Lower leg skin (tissue), 4 donors: ENCODE measurements around the gene PGR. TPM values are rescaled to one million over a fixed set of nuclear protein-coding genes. Genes with fewer than 3 reads are reported as not detected.

ENCODE experiments used
- DNase-seq, 2 donors: peaks; one replicate each; pipeline ENCODE4 v3.0.0-alpha.2; 2019; ENCODE audit warnings: low spot score in 2 of 2
- H3K4me3 ChIP-seq: fragments of 200-600 bp; sonication (generic); 2 replicates; pipeline ENCODE4 v1.5.1; 2017; ENCODE audit warnings: mild to moderate bottlenecking, low read depth; ENCODE audit not compliant: poor library complexity, severe bottlenecking
- POLR2A ChIP-seq, 2 donors: fragments of 450-650 bp; IDR thresholded peaks; one replicate each; pipeline ENCODE4 v1.6.1; 2016 to 2017; ENCODE audit warnings: antibody characterized with exemption in 2 of 2, mild to moderate bottlenecking in 1 of 2, moderate library complexity in 1 of 2
- WGBS, 2 donors: methylation state at CpG; one replicate each; pipeline ENCODE4 v1.1.5; 2018; 5-methylcytosine and 5-hydroxymethylcytosine counted together
- intact Hi-C: fragments of 100-400 bp; cut with DNase I; formaldehyde crosslinking; loops from one replicate; pipeline ENCODE4 v1.15.0; 2023; ENCODE audit warnings: low total_unique reads
- total RNA-seq, 4 donors: library from RNA; depleted of rRNA; stranded (reverse); fragments of >200 nt; gene quantifications; one replicate each; pipeline ENCODE4 v1.1.0, GENCODE V29; 2016
- TF ChIP-seq, protein P1 (sequence below), 3 donors: fragments of 450-650 bp; IDR thresholded peaks; one replicate each; pipeline ENCODE4 v1.5.1; 2016; ENCODE audit warnings: antibody characterized with exemption in 3 of 3, mild to moderate bottlenecking in 3 of 3, moderate library complexity in 2 of 3

PGR gene
- total RNA-seq, 4 donors from 2014 or later = 0.49 to 0.97 (median 0.64) TPM

- intact Hi-C loops = no loop called here
- 6% methylated on average over 18 of the region's 18 CpGs for WGBS, 2 donors
- DNase-seq = peak; percentile 17 to 87
- peak overlapping the region; percentile 34 for H3K4me3 ChIP-seq
- TF ChIP-seq POLR2A (IDR thresholded peaks at IDR 0.05) = no peak
- TF ChIP-seq, protein P1, sequence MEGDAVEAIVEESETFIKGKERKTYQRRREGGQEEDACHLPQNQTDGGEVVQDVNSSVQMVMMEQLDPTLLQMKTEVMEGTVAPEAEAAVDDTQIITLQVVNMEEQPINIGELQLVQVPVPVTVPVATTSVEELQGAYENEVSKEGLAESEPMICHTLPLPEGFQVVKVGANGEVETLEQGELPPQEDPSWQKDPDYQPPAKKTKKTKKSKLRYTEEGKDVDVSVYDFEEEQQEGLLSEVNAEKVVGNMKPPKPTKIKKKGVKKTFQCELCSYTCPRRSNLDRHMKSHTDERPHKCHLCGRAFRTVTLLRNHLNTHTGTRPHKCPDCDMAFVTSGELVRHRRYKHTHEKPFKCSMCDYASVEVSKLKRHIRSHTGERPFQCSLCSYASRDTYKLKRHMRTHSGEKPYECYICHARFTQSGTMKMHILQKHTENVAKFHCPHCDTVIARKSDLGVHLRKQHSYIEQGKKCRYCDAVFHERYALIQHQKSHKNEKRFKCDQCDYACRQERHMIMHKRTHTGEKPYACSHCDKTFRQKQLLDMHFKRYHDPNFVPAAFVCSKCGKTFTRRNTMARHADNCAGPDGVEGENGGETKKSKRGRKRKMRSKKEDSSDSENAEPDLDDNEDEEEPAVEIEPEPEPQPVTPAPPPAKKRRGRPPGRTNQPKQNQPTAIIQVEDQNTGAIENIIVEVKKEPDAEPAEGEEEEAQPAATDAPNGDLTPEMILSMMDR (IDR thresholded peaks at IDR 0.05) = no peak
These were observed 2.9 kb downstream of the PGR start for GRCh38 chr11:101126551-101127196.

GRCh38 chr11:101115671-101116160 is 13.9 kb downstream of the PGR start:
- WGBS, 2 donors = 69 to 80% methylated on average over 4 of the region's 4 CpGs

GRCh38 chr11:101113540-101113939 is 16.1 kb downstream of the PGR start:
- no peak overlapping the region for H3K4me3 ChIP-seq
- intact Hi-C loops = no loop called here
- WGBS, 2 donors = 83 to 96% methylated on average over 2 of the region's 2 CpGs
- no peak for DNase-seq
- no peak for TF ChIP-seq POLR2A (IDR thresholded peaks at IDR 0.05)
- TF ChIP-seq, protein P1 (IDR thresholded peaks at IDR 0.05) = no peak

More at GRCh38 chr11:101115671-101116160, 13.9 kb downstream of the PGR start:
- intact Hi-C loops = no loop called here
- TF ChIP-seq, protein P1 (IDR thresholded peaks at IDR 0.05) = no peak
- no peak for TF ChIP-seq POLR2A (IDR thresholded peaks at IDR 0.05)
- no peak overlapping the region for H3K4me3 ChIP-seq
- DNase-seq = no peak

DNA sequence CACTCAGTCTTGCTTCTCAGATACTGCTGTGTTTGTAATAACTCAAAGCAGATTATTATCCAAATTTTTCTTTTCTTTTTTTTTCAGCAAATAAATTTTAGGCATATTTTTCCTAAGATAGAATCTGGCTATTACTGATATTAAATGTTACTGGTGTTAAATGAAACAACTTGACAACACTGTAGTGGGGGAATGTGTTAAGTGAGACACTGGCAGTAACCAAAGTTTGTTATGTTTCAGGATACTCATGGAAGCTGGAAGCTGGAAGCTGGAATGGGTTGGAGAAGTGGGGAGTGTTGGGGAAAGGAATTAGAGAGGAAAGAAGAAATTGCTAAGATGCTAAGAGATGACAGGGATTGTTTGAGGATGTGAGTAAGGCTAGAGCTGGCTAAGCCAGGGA is 24.9 kb downstream of the PGR start:
- no peak overlapping the region for H3K4me3 ChIP-seq
- intact Hi-C loops = no loop called here
- no peak for TF ChIP-seq POLR2A (IDR thresholded peaks at IDR 0.05)
- TF ChIP-seq, protein P1 (IDR thresholded peaks at IDR 0.05) = no peak
- DNase-seq = no peak

- DNase-seq = no peak
- intact Hi-C loops = no loop called here
- 88 to 92% methylated on average over 2 of the region's 2 CpGs for WGBS, 2 donors
- TF ChIP-seq, protein P1 (IDR thresholded peaks at IDR 0.05) = no peak
- no peak for TF ChIP-seq POLR2A (IDR thresholded peaks at IDR 0.05)
- H3K4me3 ChIP-seq = no peak overlapping the region
These were observed 26.2 kb downstream of the PGR start for GRCh38 chr11:101103433-101103832.

DNA sequence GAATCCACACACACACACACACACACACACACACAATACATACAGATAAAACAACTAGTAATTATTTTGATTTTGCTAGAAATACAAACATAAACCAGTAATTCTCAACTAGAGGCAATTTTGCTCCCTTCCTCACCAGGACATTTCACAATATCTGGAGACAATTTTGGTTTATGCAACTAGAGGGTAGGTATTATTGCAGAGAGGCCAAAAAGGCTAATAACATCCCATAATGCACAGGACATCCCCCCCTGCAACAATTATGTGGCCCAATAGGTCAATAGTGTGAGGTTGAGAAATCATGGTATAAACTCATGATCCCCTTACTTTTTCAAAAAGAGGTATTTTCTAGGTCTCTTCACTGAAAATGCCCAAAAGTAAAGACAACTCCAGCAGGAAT is 29.0 kb downstream of the PGR start:
- intact Hi-C loops = no loop called here
- TF ChIP-seq, protein P1 (IDR thresholded peaks at IDR 0.05) = no peak
- TF ChIP-seq POLR2A (IDR thresholded peaks at IDR 0.05) = no peak
- no peak overlapping the region for H3K4me3 ChIP-seq
- DNase-seq = no peak
